ENCODE data around the gene ATF7IP2.
"Not testable (repeated sequence)": the region's sequence is repeated elsewhere in the genome, so short reads cannot be mapped to it uniquely, and the experiment has no call there.

Gene ATF7IP2

GRCh38 chr16:10385725-10386516 lies at the start of gene ATF7IP2:
Gene ATF7IP2, plus strand, starts transcription at chr16:10386061. Its CDS starts 44,560 bp downstream, at chr16:10430621.
- peak; percentile 88 for DNase-seq

- DNase-seq = no peak
These were observed 47.4 kb upstream of the ATF7IP2 start for GRCh38 chr16:10338426-10338825.

GRCh38 chr16:10339777-10340732 lies 45.8 kb upstream of the ATF7IP2 start:
- no peak for DNase-seq

GRCh38 chr16:10343124-10343760 lies 42.6 kb upstream of the ATF7IP2 start:
- no peak for DNase-seq

- not testable (repeated sequence) for DNase-seq
These were observed 41.2 kb upstream of the ATF7IP2 start for GRCh38 chr16:10344699-10345098.

GRCh38 chr16:10345629-10346028 lies 40.2 kb upstream of the ATF7IP2 start:
- DNase-seq = no peak

- no peak for DNase-seq
These were observed 36.0 kb upstream of the ATF7IP2 start for GRCh38 chr16:10349851-10350250.

- DNase-seq = no peak
These were observed 33.6 kb upstream of the ATF7IP2 start for GRCh38 chr16:10352262-10352661.

- DNase-seq = no peak
These were observed 30.3 kb upstream of the ATF7IP2 start for GRCh38 chr16:10355589-10355988.

GRCh38 chr16:10356870-10357842 lies 28.7 kb upstream of the ATF7IP2 start:
- DNase-seq = no peak

GRCh38 chr16:10361747-10362076 lies 24.1 kb upstream of the ATF7IP2 start:
- not testable (repeated sequence) for DNase-seq

- DNase-seq = no peak
These were observed 23.6 kb upstream of the ATF7IP2 start for GRCh38 chr16:10362077-10362863.

- not testable (repeated sequence) for DNase-seq
These were observed 23.0 kb upstream of the ATF7IP2 start for GRCh38 chr16:10362864-10363197.

- not testable (repeated sequence) for DNase-seq
These were observed 19.2 kb upstream of the ATF7IP2 start for GRCh38 chr16:10366619-10367018.

GRCh38 chr16:10367616-10368188 lies 18.2 kb upstream of the ATF7IP2 start:
- DNase-seq = no peak

GRCh38 chr16:10368969-10369551 lies 16.8 kb upstream of the ATF7IP2 start:
- DNase-seq = no peak

GRCh38 chr16:10370096-10370726 lies 15.7 kb upstream of the ATF7IP2 start:
- no peak for DNase-seq

GRCh38 chr16:10371592-10371991 lies 14.3 kb upstream of the ATF7IP2 start:
- DNase-seq = no peak

- DNase-seq = no peak
These were observed 12.3 kb upstream of the ATF7IP2 start for GRCh38 chr16:10373556-10373955.

GRCh38 chr16:10376229-10376628 lies 9.6 kb upstream of the ATF7IP2 start:
- DNase-seq = no peak
